Caki2 (cell line): ENCODE measurements around the gene DLG5. TPM values are rescaled to one million over a fixed set of nuclear protein-coding genes. Genes with fewer than 3 reads are reported as not detected.

Experiments used
- DNase-seq: peaks from one replicate; pipeline ENCODE4 v3.0.0-alpha.2; 2015; ENCODE audit warnings: low read depth
- in situ Hi-C: cut with HindIII; loops from 2 replicates; pipeline ENCODE4 v1.10.0; 2016; ENCODE audit warnings: low sequenced_read_pairs, low pct_unique_long_range_greater_than_20kb, mixed read lengths
- total RNA-seq: library from RNA; depleted of rRNA; stranded (reverse); fragments of >200 nt; shearing (Covaris generic); gene quantifications from 2 replicates; pipeline ENCODE4 v1.2.3, GENCODE V29; 2014; ENCODE audit warnings: low replicate concordance

The DLG5 gene
- total RNA-seq, 1 experiment from 2014 or later: 21.2 TPM

DNA sequence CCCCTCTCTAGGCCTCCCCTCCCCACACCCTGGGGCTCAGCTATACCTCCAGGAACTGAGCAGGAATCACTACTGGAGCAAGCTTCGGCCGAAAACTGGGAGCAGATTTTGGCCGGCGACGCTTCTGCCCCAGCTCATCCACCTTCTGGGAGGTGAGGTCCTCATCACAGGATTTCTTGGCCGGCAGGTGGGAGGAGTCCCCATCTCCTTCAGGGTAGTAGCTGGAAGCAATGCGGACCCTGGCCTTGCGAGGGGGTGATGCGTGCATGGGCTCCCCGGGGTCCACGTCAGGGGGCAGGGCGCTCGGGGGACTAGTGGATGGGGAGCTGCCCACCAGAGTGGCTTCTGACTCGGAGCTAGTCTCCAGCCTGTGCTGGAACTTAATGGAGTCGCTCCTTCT lies 105.5 kb downstream of the DLG5 start:
- no peak for DNase-seq
- in situ Hi-C loops: no loop called here

DNA sequence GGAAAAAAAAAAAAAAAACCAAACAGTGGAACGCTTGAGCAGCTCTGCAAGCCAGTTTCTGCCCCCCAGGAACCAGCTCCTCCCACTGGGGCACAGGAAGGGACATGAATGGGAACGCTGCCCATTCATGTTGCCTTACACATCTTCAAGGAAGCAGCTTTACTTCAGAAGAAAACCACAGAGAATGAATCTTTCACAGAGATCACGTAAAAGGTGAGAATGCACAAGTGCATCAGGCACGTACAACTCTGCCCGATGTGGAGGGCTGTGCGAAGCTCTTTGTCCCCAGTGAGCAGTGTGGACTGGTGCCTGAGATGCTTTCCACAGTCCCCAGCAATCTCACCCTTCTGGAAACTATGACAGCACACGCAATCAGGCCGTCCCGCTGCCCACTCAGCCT lies 106.2 kb downstream of the DLG5 start:
- no peak for DNase-seq
- in situ Hi-C loops: no loop called here

DNA sequence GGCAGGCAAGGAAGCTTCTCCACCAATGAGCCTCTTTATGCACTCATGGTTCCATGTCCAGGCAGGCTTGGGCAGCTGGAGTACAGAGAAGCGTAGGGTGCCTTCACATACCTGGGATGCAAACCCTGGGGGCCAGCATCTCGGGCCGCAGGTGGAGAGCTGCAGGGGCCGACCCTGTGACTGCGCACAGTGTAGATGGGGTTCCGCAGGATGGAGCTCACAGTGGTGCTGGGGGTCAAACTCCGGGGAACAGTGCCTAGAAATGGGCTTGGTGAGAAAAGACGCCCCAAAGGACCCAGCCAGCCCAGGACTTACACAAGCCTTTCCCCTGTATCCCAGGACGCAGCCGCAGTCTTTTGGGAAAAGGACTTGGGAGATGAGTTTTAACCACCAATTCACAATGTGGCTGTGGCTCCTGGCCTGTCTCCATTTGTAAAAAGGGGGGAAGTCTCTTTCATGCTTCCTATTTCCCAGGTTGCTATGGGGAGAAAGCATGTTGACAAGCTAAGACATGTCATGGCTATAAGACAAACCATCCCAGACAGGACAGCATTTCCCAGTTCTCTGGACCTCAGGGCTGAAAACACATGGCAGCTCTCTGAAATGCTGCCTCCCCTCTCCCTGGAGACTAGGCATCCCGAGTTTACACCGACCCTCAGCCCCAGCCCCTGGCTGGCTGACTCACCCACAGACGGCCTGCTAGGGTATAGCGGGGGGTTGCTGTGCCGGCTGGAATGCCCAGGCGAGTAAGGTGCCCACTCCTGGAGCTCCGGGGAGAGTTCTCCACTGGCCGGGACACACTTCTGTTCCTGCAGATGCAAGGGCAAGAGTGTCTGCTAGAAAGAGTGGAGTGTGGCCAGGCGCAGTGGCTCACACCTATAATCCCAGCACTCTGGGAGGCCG lies 107.1 kb downstream of the DLG5 start:
- in situ Hi-C loops: no loop called here
- no peak for DNase-seq

DNA sequence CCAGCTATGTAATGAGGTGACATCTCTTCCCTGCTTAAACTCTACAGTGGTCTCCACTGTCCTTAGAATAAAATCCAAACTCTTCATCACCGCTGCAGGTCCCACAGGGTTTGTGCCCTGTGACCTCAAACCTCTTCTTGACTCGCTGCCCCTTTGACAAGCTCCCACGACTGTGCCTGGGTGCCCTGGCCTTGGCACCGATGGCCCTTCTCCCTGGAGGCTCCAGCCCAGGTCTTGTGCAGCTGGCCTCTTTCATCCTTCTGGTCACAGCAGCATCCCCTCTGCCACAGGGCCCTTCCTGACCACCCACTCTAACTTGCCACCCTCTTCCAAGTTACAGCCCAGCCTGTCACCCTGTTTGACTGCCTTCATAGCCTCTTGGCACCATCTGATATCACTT lies 108.2 kb downstream of the DLG5 start:
- DNase-seq: no peak
- in situ Hi-C loops: no loop called here

DNA sequence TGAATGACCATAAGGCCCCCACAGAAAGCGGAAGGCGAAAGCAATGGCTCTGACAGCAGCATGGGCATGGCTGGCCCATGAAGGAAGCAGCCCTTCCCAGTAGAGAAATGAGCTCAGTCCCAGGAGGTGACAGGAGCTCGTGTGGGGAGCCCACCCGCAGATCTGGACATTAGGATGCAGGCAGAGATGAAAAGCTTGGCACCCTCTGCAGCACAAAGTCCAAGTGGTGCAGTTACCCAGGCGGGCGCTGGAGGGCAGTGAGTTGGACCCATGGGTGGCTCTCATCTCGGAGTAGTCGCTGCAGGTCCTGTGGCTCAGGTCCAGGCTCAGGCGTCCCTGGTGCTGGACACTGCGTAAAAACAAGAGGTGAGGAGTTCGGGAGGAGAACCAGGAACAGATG lies 109.0 kb downstream of the DLG5 start:
- DNase-seq: no peak
- in situ Hi-C loops: no loop called here

DNA sequence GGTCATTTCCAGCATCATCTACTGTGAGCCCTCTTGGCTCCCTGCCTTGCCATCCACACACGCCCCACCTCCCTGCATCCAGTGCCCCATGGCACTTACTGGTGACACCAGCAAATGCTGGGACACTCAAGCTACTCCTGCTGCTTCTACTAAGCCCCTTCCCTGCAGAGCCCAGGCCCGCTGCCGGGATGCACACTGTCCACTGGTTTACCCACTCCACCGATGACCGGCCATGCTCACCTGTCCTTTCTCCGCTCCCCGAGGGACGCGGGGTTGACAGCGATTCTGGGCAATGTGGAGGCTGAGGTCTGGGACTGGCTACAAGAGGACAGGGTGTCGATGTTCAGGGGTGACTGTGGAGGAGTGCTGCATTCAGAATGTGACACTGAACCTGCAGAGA lies 110.2 kb downstream of the DLG5 start:
- DNase-seq: no peak
- in situ Hi-C loops: no loop called here

DNA sequence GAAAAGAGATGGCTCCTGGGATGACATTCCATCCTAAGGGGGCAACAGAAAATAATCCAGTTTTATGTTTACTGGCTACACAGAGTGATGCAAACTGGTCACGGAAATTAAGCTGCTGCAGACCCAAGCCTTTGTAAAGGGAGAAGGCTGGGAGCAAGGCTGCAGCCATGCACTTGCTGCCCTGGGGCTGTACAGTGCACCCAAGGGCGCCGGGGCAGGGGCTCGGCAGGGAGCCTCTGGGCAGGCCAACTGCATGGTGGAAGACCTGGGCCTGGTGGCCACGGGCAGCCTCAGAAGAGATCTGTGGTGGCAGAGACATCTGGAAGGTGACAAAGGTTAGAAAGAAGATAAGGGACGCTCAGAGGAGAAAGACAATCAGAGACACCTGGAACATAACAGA lies 113.8 kb downstream of the DLG5 start:
- no peak for DNase-seq
- in situ Hi-C loops: no loop called here

DNA sequence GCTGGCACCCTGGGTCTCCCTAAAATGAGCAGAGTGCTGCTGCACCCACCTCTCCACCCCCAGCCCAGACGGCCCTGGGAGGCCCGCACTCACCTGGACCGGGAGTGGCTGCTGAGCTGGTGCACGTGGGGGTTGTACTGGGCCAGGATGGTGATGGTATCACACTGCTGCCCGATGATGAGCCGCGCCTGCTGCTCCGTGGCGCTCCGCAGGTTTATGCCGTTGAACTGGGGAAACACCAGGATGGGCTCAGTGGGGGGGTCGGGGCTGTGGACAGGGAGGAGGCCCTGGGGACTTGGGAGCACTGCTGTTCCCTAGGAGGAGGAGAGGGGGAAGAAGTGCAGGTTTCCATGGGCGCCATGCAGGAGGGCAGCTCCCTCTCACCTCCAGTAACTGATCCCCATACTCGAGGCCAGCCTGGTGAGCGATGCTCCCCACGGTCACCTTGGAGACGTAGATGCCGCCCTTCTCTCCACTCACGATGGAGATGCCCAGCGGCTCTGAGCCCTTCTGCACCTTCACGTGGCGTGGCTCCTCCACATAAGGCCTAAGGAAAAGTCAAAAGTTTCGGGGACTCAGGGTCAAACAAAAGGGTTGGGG lies 114.6 kb downstream of the DLG5 start:
- in situ Hi-C loops: no loop called here
- DNase-seq: no peak

DNA sequence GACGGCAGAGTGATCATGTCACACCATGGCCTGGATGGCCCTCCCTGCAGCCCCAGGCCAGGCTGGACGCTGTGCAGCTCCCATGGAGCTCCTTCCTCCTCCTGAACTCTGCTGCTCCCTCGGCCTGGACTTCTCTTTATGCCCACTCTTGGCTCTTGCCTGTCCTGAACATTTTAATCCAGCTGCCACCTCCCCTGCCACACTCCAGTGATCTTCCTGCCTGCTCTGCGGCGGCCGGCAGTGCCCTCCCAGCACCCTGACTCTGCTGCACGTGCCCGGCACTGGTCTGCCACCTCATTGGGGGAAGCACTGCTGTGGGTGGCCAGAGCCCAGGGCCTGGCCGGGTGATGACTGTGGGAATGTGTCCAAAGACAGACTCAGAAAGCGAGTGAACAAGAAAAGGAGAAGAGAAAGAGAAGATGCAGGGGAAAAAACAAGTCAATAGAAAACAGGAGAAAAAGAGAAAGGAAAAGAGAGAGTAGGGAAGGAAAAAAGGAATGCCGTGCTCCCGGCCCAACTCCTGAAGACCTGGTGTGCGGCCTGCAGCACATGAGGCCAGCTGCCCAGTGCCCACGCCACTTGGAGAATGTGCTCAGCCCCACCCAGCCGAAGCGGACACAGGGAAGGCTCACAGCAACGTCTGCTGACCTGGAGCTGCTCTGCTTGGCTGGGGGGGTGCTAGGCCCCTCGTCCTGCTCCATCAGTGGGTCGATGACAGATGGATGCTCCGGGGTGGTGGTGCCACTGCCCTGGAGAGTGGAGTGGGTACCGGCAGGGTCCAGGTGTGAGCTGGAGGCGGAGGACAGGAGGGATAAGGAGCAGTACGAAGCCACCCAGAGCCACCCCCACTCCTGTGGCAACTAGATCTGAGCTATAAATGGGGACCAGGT lies 115.9 kb downstream of the DLG5 start:
- in situ Hi-C loops: no loop called here

DNA sequence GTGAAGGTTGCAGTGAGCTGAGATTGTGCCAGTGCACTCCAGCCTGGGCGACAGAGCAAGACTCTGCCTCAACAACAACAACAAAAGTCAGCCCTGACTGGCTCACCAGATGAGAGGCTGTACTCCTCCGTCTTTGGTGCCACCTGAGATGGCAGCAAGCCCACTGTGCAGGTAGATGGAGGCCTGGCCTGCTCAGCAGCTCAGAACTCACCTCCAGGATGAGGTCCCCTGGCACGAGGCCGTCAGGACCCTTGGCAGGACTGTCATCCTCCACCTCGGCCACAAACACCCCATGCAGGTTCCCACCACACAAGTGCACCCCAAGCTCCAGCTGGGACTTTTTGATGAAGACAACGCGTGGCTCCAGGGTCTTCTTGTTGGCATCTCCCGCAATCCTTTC lies 117.2 kb downstream of the DLG5 start:
- DNase-seq: no peak
- in situ Hi-C loops: no loop called here

More for the DNA sequence above, 115.9 kb downstream of the DLG5 start:
- no peak for DNase-seq

DNA sequence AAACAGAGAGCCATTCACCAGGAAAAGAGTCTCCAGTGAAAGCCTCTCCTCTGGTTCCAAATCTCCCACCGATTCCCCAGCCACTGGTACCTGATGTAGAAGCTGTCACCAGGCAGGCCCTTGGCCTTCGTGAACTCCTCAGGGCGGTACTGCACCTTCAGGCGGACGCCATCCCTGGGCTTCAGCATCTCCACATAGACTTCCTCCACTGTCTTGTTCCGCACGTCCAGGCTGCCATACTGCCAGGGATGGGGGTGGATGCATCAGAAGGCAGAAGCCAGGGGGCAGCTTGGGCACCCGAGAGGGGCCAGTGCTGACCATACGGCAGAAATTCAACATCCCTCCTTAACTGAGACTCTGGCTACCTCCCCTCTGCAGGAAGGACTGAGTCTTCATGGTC lies 118.8 kb downstream of the DLG5 start:
- no peak for DNase-seq
- in situ Hi-C loops: no loop called here

DNA sequence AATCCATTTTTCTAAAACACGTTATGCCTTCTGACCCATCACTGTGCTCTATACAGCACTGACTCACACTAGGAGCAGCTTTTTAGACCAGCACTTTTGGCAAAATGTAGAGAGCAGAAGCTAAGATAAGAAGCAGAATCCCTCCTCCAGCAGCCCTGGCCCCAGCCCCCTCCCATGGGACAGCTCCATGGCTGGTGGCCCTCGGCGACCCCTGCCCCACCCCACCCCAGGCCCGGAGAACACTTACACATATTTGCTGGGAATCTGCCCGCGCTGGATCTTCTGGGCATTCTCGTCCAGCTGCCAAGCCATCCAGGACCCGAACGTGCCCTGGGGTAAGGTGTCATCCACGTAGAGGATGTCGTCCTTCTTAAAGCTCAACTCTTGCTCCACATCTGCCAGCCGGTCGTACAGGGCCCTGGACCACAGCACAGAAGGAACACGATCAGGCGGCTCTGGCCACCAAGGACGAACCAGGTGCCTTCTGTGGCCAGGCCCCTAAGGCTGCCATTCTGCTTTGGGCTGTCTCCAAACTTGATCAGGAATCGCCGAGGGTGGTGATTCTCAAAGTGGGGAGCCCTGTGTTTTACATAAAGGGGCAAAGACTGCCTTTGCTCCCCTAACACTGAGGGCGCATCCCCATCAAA lies 119.9 kb downstream of the DLG5 start:
- in situ Hi-C loops: no loop called here
- DNase-seq: no peak

DNA sequence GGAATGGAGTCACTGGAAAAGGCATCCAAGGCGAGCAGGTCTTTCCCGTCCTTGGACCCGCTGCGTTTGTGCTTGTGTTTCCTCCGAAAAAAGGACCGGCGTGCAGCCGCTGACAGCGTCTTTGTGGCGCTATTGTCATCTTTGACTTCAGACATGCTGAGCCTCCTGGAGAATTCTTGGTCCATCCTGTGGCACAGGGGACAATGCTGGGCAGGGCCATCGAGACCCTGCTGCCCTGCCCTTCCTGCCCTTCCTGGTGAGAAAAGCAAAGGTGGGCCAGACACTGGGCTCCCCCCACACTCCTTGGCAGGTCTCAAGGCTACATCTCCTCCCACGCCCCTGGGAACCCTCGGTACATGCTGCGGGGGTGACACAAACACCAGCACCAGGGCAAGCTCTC lies 120.9 kb downstream of the DLG5 start:
- DNase-seq: no peak
- in situ Hi-C loops: no loop called here

DNA sequence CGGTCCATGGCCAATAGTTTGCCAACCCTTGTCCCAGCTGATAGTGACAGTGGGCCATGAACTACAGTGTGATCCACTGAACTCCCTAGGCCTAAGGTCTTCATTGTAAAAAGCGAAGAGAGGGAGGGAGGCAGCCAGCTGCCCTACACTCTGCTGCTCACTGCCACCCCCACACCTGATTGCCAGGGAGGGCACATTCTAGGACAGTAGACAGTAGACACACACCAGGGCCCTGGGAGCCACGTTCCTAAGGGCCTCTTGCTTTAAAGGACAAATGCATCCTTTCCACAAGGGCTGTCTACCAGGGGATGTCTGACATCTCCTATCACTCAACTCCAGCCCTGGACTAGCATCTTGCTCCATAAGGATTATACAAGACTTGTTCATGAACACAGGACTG lies 122.2 kb downstream of the DLG5 start:
- no peak for DNase-seq
- in situ Hi-C loops: no loop called here

DNA sequence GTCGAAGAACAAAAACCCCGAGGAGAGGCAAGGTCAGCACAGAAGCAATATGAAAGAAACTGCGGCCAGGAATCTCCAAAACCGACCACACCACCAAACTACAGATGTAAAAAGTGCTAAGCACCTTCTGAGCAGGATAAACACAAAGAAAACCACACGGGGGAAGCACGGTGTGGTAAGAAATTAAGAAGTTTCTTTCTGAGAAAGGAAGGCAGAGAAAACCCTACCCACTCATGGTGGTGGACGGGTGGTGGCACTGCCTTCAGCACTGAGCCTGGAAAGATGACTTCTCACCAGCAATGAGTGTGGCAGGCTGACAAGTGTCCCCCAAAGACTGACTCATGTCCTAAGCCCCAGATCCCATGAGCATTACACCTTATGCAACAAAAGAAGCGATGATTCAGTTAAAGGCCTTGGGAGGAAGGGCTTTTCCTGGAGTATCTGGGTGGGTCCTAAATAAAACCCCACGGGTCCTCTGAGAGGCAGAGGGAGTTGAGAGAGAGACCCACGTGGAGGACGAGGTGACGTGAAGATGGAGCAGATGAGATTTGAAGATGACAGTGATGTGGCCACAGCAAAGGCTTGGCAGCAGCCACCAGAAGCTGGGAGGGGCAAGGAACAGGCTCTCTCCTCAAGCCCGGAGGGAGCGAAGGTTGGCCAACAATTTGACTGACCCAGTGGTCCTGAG lies 124.9 kb downstream of the DLG5 start:
- DNase-seq: no peak
- in situ Hi-C loops: no loop called here

DNA sequence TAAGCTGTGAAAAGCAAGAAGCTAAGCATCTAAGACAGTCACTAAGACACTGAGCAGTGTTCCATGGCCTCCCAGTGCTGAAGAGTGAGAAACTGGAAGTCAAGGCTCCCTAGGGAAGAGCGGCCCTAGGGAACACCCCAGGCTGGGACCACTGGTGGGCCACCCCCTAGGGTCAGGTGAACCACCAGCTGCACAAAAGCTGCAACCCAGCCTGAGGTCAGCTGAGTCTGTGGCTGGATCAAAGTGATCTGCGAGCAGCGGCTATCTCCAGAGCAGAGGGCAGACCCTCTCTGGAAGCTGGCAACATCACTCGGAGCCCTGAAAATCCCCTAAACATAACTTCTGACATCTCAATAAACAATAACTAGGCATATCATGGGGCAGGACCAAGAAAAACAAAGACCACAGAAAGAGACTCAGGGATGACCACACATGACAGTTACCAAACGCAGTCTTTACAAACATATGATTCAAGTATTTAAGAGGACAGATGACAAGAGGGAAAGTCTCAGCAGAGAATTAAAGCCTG lies 125.8 kb downstream of the DLG5 start:
- DNase-seq: no peak
- in situ Hi-C loops: no loop called here

DNA sequence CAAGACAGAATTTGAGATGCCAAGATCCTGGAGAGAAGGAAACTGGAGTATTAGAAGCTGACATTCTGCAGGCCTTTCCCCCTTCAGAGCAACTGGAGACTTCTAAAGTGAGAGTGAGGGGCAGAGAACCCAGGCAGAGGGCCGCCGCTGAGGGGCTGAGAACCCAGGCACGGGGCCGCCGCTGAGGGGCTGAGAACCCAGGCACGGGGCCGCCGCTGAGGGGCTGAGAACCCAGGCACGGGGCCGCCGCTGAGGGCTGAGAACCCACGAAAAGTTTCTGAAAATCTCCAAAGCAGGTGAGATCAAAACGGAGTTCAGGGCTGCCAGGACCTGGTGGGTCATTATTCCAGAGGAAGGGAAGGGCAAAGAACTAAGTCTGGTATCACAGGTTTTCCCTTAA lies 126.2 kb downstream of the DLG5 start:
- DNase-seq: no peak
- in situ Hi-C loops: no loop called here

DNA sequence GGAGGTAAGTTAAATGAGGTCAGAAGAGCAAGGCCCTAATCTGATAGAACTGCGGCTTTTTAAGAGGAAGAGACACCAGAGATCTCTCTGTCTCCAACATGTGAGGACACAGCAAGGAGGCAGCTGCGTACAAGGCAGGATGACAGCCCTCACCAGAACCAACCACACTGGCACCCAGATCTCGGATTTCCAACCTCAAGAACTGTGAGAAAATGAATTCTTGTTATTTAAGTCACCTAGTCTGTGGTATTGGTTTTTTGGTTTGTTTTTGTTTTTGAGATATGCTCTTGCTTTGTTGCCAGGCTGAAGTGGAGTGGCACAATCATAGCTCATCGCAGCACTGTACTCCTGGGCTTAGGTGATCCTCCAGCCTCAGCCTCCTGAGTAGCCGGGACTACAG lies 127.2 kb downstream of the DLG5 start:
- in situ Hi-C loops: no loop called here
- no peak for DNase-seq
